ENCODE results near the gene ASTL.

Gene ASTL

DNA sequence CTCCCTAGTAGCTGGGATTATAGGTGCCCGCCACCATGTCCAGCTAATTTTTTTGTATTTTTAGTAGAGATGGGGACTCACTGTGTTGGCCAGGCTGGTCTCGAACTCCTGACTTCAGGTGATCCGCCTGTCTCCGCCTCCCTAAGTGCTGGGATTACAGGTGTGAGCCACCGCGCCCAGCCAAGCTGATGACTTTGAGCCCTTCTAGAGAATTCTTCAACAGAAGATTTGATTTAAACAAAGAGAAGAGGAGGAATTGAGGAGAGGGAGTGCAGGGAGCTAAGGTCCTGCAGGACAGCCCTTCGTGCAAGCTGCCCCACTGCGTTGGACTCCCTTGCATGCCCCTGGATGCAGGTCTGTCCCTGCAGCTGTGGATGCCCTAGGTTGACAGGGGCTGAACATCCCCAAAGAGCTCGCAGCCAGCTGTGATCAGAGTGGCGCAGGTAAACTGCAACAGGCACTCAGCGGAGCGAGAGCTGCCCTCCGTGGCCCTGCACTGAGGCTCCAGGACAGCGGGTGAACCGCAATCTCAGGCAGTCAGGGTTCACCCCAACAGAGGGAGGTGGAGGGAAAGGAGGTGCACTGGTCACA lies 35.6 kb downstream of the ASTL start:
- Histone ChIP-seq H3K4me3 (no peak overlapping the region), H3K4me1 (peaks cover 63% of the 10 kb centered on the region), H3K36me3 (no peaks in the 10 kb centered on the region), H3K27me3 (no peaks in the 10 kb centered on the region), H3K9ac (peak overlapping the region; percentile 65; the same call in 1 of the 2 replicates), H3K27ac (peak overlapping the region; percentile 85), H3K9me3 (peaks cover 13% of the 10 kb centered on the region), H4K20me1 (no peaks in the 10 kb centered on the region), H3K4me2 (peak overlapping the region; percentile 88)
- TF ChIP-seq Cebpa-rat (IDR thresholded peaks at IDR 0.05): no peak

DNA sequence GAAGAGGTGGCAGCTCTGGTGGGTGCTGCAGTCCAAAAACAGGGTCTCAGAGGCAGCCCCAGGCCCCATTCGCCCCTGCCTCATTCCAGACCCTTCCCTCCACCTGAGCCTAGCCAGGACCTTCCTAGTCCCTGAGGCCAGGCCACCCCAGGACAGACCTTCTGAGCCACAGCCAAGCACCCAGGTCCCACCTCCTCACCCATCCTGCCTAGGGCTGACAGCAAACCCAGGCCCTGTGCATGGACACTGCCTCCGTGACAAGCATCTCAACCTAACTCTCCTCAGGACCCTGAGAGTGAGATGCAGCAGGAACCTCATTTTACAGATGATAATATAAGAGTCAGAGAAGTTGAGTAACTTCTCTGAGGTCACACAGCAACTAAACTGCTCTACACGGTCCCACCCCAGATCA lies 37.4 kb downstream of the ASTL start:
- H3K4me3 ChIP-seq: no peak overlapping the region
- peaks cover 11% of the 10 kb centered on the region for H3K9me3 ChIP-seq
- no peak overlapping the region for H3K9ac ChIP-seq
- TF ChIP-seq Cebpa-rat (IDR thresholded peaks at IDR 0.05): no peak
- peak overlapping the region; percentile 56; the same call in 1 of the 2 replicates for H3K27ac ChIP-seq
- H3K36me3 ChIP-seq: no peaks in the 10 kb centered on the region
- no peaks in the 10 kb centered on the region for H3K27me3 ChIP-seq
- H3K4me1 ChIP-seq: peaks cover 52% of the 10 kb centered on the region
- no peaks in the 10 kb centered on the region for H4K20me1 ChIP-seq
- peak overlapping the region; percentile 50 for H3K4me2 ChIP-seq

DNA sequence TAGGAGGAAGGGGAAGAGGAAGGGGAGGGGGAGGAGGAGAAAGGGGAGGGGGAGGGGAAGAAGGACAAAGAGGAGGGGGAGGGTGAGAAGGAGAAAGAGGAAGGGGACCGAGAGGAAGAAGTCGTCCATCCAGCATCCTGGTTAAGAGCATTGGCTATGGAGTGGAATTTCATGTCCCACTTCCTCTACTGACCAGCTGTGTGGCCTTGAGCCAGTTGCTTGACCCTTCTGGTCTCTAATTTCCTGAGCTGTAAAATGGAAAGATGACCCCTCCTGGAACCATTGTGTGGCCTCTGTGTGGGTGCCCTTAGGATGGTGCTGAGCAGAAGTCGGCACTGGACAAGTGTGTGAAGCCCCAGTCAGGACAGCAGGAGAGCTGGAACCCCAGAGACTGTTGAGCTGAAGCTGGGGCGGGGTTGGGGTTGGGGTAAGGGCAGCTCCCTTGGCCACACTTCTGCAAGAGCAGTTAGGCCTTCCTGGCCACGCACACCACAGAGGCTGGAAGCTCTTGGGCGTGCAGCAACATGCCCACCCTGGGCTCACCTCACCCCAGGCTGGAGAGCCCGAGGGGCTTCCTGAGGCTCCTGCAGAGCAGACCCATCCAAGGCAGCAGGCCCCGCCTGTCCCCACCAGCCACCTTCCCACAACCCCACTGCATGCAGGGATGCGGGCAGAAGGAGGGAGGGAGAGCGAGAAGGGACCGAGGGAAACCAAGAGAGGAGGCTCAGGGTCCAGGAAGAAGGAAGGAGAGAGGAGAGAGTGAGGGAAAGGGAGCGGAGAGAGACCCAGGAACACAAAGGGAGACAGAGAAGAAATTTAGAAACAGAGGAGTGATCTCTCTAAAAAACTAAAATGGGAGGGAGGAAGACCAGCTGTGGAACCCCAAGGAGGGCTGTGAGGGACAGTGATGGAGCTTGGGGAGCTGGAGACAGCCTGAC lies 38.2 kb downstream of the ASTL start:
- Histone ChIP-seq H3K4me3 (no peak overlapping the region), H3K4me1 (peaks cover 52% of the 10 kb centered on the region), H4K20me1 (no peaks in the 10 kb centered on the region), H3K27ac (peak overlapping the region; percentile 56), H3K36me3 (no peaks in the 10 kb centered on the region), H3K9me3 (peaks cover 3% of the 10 kb centered on the region), H3K4me2 (peak overlapping the region; percentile 50), H3K27me3 (no peaks in the 10 kb centered on the region), H3K9ac (no peak overlapping the region)
- no peak for TF ChIP-seq Cebpa-rat (IDR thresholded peaks at IDR 0.05)

DNA sequence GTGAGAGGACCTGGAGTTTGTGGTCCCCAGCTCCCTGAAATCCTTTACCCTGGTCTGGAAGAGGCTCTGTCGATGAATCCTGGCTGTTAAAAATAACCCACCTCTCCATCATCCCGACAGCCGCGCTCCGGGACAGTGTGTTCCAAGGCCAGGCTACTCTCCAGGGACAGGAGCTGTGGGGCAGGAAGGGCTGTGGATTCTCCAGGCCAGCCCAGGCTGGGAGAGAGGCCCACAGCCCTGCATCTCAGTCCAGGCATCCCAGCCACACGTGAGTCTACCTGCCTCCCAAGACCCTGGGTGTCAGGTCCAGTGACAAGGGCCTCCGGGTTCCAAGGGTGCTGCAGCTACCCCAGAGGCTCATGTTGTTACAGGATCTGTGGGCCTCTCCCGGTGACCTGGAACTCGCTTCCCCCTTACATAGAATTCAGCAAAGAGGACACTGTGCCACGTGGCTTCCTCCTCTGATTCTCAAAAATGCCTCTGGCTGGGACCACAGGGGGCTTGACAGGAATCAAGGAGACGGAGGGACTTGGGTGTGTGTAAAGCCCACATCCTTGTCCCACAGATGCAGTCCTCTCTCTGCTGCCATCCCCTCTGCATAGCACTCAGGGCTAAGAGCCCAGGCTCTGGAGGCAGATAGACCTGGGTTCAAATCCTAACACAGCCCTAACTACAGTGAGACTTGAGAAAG lies 39.3 kb downstream of the ASTL start:
- H3K4me1 ChIP-seq: peaks cover 44% of the 10 kb centered on the region
- no peaks in the 10 kb centered on the region for H4K20me1 ChIP-seq
- TF ChIP-seq Cebpa-rat (IDR thresholded peaks at IDR 0.05): no peak

DNA sequence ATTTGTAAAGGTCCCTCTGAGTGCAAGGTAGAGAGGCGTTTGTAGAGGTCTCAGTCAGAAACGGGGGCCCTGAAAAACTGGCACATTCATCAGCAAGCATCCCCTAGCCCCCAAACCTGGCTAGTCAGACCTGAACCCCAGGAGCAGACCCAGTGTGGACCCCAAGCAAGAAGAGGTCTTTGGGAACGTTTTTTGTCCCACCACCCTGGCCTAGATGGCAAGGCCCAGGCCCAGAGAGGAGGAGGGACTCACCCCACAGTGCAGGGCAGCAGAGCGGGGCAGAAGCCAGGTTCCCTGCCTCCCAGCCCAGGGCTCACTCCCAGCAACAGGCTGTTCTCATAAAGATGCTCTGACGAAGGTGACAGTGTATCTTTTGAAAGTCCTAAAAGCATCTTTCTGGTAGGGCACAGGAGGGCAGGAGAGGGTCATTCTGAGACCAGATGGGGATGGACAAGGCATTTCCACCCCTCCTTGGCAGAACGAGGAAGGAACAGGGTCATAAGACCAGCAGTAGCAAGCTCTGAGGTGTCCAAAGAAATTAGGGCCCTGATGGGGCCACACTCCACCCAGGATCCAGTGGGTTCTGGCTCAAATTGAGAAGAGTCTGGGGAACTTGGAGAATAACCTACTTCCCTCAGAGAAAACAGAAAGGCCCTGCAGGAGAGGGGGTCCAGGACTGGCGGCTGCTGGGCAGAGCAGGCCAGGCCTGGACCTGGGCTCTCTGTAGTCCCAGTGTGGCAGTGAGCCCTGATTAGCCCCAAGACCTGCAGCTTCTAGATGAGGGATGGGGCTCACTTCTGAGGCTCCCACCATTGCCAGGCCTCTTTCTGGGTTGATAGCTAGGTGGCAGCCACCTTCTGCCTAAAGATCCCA lies 40.1 kb downstream of the ASTL start:
- no peak for TF ChIP-seq Cebpa-rat (IDR thresholded peaks at IDR 0.05)
- no peak overlapping the region for H3K9ac ChIP-seq
- H3K4me3 ChIP-seq: no peak overlapping the region
- H3K27me3 ChIP-seq: no peaks in the 10 kb centered on the region
- no peaks in the 10 kb centered on the region for H3K36me3 ChIP-seq
- H3K27ac ChIP-seq: 0 out of 2 replicates have a peak overlapping the region, but pooled peaks have one; percentile 33
- no peaks in the 10 kb centered on the region for H4K20me1 ChIP-seq
- no peaks in the 10 kb centered on the region for H3K9me3 ChIP-seq
- no peak overlapping the region for H3K4me2 ChIP-seq
- H3K4me1 ChIP-seq: peaks cover 37% of the 10 kb centered on the region

More for the DNA sequence above, 39.3 kb downstream of the ASTL start:
- H3K36me3 ChIP-seq: no peaks in the 10 kb centered on the region
- no peak overlapping the region; the same call in 1 of the 2 replicates for H3K9ac ChIP-seq
- no peaks in the 10 kb centered on the region for H3K27me3 ChIP-seq
- H3K4me3 ChIP-seq: no peak overlapping the region
- no peaks in the 10 kb centered on the region for H3K9me3 ChIP-seq
- H3K4me2 ChIP-seq: peak overlapping the region; percentile 14; the same call in 1 of the 2 replicates
- 0 out of 2 replicates have a peak overlapping the region, but pooled peaks have one; percentile 33 for H3K27ac ChIP-seq

DNA sequence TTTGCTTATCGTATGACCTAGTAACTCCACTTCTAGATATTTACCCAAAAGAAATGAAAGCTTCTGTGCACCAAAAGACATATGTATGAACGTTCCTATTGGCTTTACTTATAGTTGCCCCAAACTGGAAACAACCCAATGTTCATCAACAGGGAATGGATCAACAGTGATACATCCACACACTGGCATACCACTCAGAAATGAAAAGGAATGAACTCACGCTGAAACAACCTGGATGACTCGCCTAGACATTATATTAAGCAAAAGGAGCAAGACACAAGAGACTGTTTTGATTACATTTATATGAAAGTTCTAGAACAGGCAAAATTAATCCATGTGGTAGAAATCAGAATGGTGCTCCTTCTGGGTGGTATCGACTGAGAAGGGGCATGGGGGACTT lies 40.9 kb downstream of the ASTL start:
- TF ChIP-seq Cebpa-rat (IDR thresholded peaks at IDR 0.05): no peak
- H3K36me3 ChIP-seq: no peaks in the 10 kb centered on the region
- no peak overlapping the region for H3K27ac ChIP-seq
- no peaks in the 10 kb centered on the region for H3K27me3 ChIP-seq
- H3K4me3 ChIP-seq: no peak overlapping the region
- H3K4me2 ChIP-seq: no peak overlapping the region
- H3K9ac ChIP-seq: no peak overlapping the region
- H3K4me1 ChIP-seq: peaks cover 31% of the 10 kb centered on the region
- no peaks in the 10 kb centered on the region for H4K20me1 ChIP-seq
- H3K9me3 ChIP-seq: no peaks in the 10 kb centered on the region

DNA sequence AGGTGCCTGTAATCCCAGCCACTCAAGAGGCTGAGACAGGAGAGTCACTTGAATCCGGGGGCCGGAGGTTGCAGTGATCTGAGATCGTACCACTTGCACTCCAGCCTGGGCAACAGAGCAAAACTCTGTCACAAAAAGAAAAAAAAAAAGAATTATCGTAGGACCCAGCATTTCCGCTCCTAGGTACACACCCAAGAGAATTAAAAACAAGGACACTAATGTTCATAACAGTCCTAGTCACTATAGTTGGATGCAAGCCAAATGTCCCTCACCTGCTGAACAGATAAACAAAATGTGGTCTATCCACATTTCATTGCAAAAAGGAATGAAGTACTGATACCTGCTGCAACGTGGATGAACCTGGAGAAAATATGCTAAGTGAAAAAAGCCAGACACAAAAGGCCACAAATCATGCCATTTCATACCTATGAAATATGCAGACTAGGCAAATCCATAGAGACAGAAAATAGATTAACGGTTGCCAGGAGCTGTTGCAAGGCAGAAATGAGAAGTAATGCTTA lies 43.1 kb downstream of the ASTL start:
- Histone ChIP-seq H3K9ac (no peak overlapping the region), H4K20me1 (no peaks in the 10 kb centered on the region), H3K4me2 (no peak overlapping the region), H3K9me3 (no peaks in the 10 kb centered on the region), H3K4me1 (peaks cover 27% of the 10 kb centered on the region), H3K27me3 (no peaks in the 10 kb centered on the region), H3K4me3 (no peak overlapping the region), H3K27ac (no peak overlapping the region), H3K36me3 (no peaks in the 10 kb centered on the region)
- TF ChIP-seq Cebpa-rat (IDR thresholded peaks at IDR 0.05): no peak

DNA sequence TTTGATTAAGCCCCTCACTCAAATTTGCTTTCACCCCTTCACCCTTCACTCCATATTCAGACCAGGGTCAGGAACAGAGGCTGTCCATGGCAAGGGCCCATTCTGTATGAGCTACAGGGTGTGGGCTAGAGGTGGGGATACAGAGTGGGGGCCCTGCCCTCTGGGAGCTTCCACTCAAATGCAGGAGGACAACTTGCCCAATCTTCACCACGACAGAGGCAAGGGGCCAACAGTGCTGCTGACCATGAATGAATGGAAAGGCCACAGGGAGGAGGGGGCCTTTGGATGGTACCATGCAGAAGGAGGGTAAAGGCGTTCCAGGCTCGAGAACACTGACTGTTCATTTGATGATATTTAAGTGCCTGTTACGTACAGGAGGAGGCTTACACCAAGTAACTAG lies 44.8 kb downstream of the ASTL start:
- no peak overlapping the region for H3K27ac ChIP-seq
- no peaks in the 10 kb centered on the region for H3K27me3 ChIP-seq
- H3K4me2 ChIP-seq: no peak overlapping the region
- no peaks in the 10 kb centered on the region for H3K9me3 ChIP-seq
- H3K36me3 ChIP-seq: no peaks in the 10 kb centered on the region
- H3K9ac ChIP-seq: no peak overlapping the region
- H3K4me3 ChIP-seq: no peak overlapping the region
- no peaks in the 10 kb centered on the region for H4K20me1 ChIP-seq
- peaks cover 16% of the 10 kb centered on the region for H3K4me1 ChIP-seq
- TF ChIP-seq Cebpa-rat (IDR thresholded peaks at IDR 0.05): no peak

DNA sequence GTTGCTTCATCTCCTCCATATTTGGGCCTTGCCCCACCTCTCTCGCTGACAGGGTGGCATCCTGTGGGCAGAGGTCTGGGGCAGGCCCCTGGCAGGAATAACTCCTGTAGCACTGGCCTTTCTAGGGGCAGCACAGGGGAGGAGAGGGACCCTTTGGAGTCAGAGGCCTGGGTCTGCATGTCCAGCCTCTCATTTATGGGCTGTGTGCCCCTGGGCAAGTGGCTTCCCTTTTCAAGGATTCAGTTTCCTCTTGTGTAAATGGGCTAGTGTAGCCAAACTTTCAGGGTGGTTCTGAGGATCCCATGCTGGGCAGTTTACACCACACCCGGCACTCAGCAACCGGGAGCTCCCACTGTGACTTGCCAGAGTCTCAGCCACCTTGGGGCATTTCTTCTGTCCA lies 45.4 kb downstream of the ASTL start:
- no peaks in the 10 kb centered on the region for H3K36me3 ChIP-seq
- H3K9ac ChIP-seq: no peak overlapping the region
- H3K4me1 ChIP-seq: peaks cover 16% of the 10 kb centered on the region
- no peak overlapping the region for H3K4me3 ChIP-seq
- no peak overlapping the region for H3K4me2 ChIP-seq
- no peak overlapping the region for H3K27ac ChIP-seq
- no peaks in the 10 kb centered on the region for H3K27me3 ChIP-seq
- H4K20me1 ChIP-seq: no peaks in the 10 kb centered on the region
- no peaks in the 10 kb centered on the region for H3K9me3 ChIP-seq
- TF ChIP-seq Cebpa-rat (IDR thresholded peaks at IDR 0.05): no peak

All from BLaER1 (cell line).